ENCODE data around the gene CIB1. TPM values are rescaled to one million over a fixed set of nuclear protein-coding genes. Genes with fewer than 3 reads are reported as not detected.
A peak's percentile ranks its signal among the peaks of the same experiment; 100 is the strongest.

Gene CIB1
- total and polyA plus RNA-seq, 2 of the 8 experiments (the other 6 are each of a cell fraction or from before 2014, with no cell fraction given), result 26.0 to 63.5 TPM

DNA sequence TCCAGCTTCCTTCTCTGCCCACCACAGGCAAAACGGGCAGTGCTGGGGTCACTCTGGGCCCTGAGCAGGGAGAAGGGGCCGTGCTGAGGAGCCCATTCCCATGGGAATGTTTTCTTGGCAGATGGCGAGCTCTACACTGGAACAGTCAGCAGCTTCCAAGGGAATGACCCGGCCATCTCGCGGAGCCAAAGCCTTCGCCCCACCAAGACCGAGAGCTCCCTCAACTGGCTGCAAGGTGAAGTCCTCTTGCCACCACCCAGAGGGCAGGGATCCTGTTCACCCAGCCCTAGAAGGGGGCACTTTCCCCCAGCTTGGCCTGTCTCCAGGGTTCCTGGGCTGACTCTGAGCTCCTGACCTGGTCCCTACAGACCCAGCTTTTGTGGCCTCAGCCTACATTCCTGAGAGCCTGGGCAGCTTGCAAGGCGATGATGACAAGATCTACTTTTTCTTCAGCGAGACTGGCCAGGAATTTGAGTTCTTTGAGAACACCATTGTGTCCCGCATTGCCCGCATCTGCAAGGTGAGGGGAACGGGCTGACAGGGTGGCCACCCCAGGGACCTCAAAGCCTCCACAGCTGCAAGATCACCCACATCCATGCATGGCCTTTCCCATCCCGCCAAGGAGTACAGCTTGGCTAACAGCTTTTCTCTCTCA is 12.4 kb downstream of the CIB1 start (continued):
- TF ChIP-seq EP300 (IDR thresholded peaks at IDR 0.05; ENCODE audit: borderline replicate concordance in 1 of 2, low read depth in 2 of 2, low read length in 2 of 2) (no peak), HDAC6 (IDR thresholded peaks at IDR 0.05; ENCODE audit: low read depth, low read length) (no peak), SIN3A (conservative IDR thresholded peaks at IDR 0.05 in 1 of 2, IDR thresholded peaks at IDR 0.05 in 1 of 2; ENCODE audit: low read depth in 1 of 2, low read length in 2 of 2) (peak in 1 of 2 experiments; percentile 66; a peak in 1 of 4 replicates), SAP30 (IDR thresholded peaks at IDR 0.05; ENCODE audit: insufficient read depth, insufficient replicate concordance, low read length) (no peak), SRF (IDR thresholded peaks at IDR 0.05; ENCODE audit: low read depth, low read length) (no peak), EGR1 (IDR thresholded peaks at IDR 0.05; ENCODE audit: borderline replicate concordance, low read depth, low read length) (no peak), YY1 (IDR thresholded peaks at IDR 0.05; ENCODE audit: low read depth, low read length) (0 out of 2 replicates have a peak, but pooled peaks have one; percentile 42), TAF7 (optimal IDR thresholded peaks at IDR 0.05; ENCODE audit: borderline replicate concordance, low read depth, low read length) (no peak), GABPA (IDR thresholded peaks at IDR 0.05; ENCODE audit: borderline replicate concordance, insufficient read depth, low read length) (peak; percentile 54; the same call in 1 of the 2 replicates), CBX5 (IDR thresholded peaks at IDR 0.05; ENCODE audit: low read depth, low read length) (no peak)
